Renal cortex interstitium (tissue), 11 donors: ENCODE measurements around the gene SHCBP1L. TPM values are rescaled to one million over a fixed set of nuclear protein-coding genes. Genes with fewer than 3 reads are reported as not detected.
"Not testable (repeated sequence)": the region's sequence is repeated elsewhere in the genome, so short reads cannot be mapped to it uniquely, and the experiment has no call there.

Experiments used
- DNase-seq, 11 donors: peaks; one replicate each; pipeline ENCODE4 v3.0.0-alpha.2; 2013; ENCODE audit warnings: low read depth in 9 of 11, low spot score in 4 of 11; ENCODE audit errors: extremely low read depth in 1 of 11
- polyA plus RNA-seq, 3 donors: library from polyadenylated mRNA; unstranded; fragments of 120-200 nt; gene quantifications; one replicate each; pipeline ENCODE4 v1.2.1, GENCODE V29; 2013; ENCODE audit not compliant: insufficient read length in 3 of 3

Gene SHCBP1L
- polyA plus RNA-seq, 3 donors: 0.25 to 0.62 (median 0.50) TPM

DNA sequence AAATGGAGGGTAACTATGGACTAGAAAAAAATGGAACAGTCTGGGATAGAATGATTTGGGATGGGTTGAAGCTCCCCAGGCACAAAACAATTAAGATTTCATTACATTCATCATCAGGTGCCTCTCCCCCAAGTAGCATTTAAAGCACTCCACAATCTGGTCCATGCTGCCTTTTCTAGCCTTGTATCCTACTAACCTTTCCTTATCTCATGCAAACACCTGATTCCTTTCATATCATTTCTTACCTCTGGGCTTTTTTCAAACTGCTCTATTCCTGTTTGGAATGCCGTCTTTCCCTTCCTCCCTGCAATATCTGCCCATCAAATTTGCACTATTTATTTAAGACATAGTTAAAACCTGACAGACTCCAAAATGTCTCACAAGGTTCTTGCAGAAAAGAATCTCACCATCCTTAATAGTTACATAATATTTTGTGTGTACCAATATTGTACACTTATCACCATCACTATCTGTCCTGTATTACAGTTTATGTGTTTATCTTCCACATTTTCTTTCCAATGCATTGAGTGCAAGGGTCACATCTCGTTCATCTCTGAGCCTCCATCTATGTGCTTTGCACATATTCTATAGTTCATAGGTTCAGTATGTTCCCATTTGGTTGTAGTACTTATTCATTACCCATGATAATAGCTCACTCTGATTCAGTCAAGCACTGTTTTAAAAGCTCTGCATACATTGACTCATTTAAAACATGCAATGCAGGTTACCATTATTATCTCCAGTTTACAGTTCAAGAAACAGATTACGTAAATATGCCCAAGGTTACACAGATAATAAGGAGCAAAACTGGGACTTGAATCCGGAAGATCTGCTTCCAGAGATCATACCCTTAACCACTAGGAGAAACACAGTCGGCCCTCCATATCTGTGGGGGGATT lies 16.1 kb upstream of the SHCBP1L start:
- DNase-seq: no peak

DNA sequence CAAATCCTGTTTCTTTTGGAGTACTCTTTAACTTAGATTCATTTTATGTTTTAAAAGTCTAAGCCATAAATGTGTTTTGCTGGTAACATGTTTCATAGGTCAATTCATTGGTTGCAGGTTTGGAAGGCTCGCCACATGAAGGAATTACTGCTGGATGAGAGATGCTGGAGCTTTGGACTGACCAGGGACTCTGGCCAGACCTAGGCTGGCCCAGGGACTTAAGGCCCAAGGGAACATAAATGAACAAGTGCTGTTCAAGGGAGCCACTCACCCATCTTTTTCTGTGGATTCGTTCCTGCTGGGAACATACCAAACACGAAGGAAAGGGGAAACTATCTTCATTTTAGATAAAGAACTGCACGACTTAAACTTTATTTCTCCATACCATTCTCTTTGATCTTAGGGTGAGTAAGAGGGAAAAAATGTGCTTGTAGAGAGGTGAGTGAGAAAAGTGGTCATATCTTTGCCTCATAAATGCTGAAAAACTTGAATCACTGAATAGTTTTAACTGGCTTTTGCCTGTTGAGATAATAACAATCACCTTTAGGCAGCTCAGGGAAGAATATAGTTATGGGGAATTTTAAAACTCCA lies 15.3 kb upstream of the SHCBP1L start:
- no peak for DNase-seq

DNA sequence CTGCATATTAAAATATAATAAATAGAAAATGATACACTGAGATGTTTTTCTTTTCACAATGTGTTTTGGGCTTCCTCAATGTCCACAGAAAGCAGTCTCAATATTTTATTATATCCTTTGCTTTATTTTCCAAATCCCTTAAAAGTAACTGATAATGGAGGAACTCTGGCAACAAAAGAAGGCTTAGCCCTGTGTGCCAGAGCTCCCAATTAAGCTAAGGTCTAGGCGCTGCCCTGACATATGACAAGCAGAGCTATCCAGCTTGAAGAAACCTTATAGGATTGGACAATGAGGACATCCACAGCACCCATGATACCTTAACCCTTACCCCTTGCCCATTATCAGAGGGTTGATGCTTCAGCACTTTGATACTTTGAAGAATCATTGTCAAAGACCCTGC lies 12.9 kb upstream of the SHCBP1L start:
- DNase-seq: no peak

GRCh38 chr1:182965096-182965495 lies 12.1 kb upstream of the SHCBP1L start:
- DNase-seq: no peak

- DNase-seq: peak in 10 of 11 donors; percentile 57 to 80 (median 68)
These were observed 9.7 kb upstream of the SHCBP1L start for GRCh38 chr1:182962554-182963115.

DNA sequence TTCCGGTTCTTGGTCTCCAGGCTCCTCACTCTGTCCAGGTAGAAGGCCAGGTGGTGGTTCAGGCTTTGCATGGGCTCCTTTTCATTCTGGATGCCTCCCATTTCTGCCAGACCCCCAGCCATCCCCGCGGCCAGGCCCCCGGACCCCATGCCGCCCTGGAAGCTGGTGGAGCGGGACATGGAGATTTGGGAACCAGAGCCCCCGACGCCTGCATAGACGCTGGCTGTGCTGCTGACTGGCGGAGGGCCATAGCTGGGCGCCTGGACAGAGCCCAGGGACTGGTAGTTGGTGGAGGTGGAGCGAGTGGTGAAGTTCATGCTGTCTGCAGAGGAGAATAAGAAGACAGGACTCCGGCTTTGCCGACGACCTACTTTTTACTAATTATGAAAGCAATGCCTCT lies 7.1 kb upstream of the SHCBP1L start:
- DNase-seq: no peak

DNA sequence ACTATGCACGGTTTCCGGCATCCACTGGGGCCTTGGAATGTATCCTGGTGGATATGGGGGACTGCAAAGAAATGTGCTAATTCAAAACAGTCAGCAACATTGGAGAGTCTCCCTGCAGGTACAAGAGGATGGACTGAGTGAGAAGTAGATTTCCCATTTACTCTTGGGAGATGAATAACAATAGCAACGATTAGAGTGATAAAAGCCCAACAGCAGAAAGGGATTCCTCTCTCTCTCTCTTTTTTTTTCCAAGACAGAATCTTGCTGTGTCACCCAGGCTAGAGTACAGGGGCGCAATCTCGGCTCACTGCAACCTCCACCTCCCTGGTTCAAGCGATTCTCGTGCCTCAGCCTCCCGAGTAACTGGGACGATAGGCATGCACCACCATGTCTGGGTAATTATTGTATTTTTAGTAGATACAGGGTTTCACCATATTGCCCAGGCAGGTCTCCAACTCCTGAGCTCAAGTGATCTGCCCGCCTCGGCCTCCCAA lies 5.0 kb upstream of the SHCBP1L start:
- DNase-seq: no peak

GRCh38 chr1:182956708-182957365 lies 3.9 kb upstream of the SHCBP1L start:
- no peak for DNase-seq

GRCh38 chr1:182955596-182956588 lies 2.9 kb upstream of the SHCBP1L start:
- DNase-seq: no peak

- no peak for DNase-seq
These were observed 860 bp upstream of the SHCBP1L start for GRCh38 chr1:182953826-182954225.

DNA sequence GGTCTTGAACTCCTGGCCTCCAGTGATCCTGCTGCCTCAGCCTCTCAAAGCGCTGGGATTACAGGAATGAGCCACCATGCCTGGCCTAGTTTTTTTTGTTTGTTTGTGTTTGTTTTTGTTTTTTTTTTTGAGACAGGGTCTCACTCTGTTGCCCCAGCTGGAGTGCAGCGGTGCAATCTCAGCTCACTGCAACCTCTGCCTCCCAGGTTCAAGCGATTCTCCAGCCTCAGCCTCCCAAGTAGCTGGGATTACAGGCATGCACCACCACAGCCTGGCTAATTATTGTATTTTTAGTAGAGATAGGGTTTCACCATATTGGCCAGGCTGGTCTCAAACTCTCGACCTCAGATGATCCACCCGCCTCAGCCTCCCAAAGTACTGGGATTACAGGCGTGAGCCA lies 9.6 kb downstream of the SHCBP1L start:
- DNase-seq: not testable (repeated sequence)

DNA sequence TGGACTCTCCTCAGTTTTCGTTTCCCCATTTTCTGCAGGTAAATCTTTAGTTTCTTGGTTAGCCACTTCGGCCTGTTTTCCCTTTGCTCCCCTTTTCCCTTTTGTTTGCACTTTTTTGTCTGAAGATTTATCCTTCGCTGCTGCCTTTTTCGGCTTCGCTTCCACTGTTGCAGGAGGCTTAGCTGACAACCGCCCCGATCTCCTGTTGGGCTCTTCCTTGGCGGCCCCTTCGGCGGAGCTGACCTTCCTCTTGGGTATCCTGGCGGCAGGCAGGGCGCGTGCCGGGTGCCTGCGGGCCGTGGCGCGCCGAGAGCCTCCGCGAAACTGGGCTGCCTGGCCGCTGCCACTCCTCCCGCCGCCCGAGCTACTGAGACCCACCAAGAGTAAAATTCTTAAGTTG lies 10.8 kb downstream of the SHCBP1L start:
- DNase-seq: peak in 4 of 11 donors; percentile 9 to 33 (median 17)

- DNase-seq: no peak
These were observed 13.6 kb downstream of the SHCBP1L start for GRCh38 chr1:182939413-182939812.

DNA sequence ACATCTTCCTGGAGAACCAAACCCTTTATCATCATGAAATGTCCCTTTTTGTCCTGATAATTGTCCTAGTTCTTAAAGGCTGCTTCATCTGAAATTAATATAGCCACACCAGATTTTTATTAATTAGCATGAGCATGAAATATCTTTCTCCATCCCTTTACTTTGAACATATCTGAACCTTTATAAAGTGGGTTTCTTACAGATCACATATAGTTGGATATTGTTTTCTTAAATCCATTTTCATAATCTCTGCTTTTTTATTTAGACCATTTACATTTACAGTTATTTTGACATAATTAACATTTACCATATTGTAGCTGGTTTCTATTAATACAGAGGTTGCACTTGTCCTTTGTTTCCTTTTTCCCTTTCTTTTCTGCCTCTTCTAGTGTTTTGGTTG lies 17.2 kb downstream of the SHCBP1L start:
- no peak for DNase-seq

DNA sequence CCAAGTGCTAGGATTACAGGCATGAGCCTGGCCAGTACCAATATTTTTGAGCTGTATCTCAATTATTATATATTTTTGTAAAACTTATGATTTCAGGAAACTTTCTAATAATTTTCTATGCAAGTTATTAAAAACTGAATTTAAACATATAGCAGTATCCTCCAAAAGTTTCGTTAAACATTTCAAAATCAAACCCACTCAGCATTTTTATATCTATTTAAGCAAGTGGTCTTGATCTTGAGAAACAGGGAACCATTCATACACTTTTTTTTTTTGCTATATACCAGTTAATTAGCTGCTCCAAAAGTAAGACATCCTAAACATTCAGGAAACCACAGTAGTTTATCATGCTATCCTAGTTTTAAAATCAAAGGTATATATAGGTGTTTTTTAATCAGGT lies 22.0 kb downstream of the SHCBP1L start:
- no peak for DNase-seq

DNA sequence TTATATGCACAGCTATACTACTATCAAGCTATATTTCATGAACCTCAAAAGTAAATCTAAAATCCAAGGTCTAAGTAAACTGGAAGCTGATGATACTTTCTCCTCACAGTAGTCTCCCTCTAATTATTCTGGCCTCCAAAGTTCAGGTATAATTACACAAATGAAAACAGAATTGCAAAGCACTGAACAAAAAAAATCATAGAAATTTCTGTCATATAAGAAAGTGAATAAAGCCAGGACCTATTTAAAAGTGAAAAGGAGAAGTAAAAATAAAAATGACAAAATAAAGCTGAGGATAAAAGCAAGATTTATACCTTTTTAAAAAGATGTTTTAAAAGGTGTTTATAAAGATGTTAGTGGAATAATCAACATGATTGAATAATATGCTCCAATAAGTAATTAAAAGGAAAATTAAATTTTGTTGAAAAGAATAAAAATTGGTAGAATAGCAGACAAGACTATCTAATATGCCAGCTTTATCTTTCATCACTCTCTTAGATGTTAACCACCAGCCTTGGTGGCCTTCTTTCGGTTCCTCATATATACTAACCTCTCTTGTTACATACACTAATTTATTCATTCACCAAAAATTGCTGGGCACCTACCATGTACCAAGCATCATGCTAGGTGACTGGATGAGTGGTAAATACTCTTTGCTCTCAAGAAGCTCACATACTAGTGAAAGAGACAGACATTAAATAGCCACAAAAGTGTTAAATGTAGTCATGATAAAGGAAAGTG lies 25.1 kb downstream of the SHCBP1L start:
- no peak for DNase-seq

DNA sequence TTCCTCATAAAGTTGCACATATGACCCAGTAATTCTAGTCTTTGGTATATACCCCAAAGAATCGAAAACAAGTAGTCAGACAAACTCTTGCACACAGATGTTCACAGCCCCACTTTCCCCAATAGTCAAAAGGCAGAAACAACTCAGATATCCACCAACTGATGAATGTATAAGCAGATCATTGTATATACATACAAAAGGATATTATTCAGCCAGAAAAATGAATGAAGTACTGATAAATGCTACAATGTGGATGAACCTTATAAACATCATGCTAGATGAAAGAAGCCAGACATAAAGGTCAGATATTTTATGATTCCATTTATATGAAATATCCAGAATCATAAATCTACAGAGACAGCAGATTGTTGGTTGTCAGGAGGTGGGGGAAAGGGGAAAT lies 27.3 kb downstream of the SHCBP1L start:
- no peak for DNase-seq

DNA sequence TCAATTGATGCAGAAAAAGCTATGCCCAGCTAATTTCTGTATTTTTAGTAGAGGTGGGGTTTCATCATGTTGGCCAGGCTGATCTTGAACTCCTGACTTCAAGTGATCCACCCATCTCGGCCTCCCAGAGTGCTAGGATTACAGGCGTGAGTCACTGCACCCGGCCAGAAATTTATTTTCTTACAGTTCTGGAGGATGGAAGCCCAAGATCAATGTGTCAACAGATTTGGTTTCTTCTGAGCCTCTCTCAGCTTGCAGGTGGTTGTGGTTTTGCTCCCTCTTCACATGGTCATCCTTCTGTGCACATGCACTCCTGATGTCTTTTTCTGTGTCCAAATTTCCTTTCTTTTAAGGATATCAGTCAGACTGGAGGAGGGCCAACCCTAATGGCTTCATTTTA lies 35.6 kb downstream of the SHCBP1L start:
- DNase-seq: no peak
